Activated CD4-positive, alpha-beta T cell treated with anti-CD3 and anti-CD28 coated beads for 48 hours (primary cell): ENCODE measurements around the gene TRAFD1.
"Not testable (repeated sequence)": the region's sequence is repeated elsewhere in the genome, so short reads cannot be mapped to it uniquely, and the experiment has no call there.

ENCODE experiments used
- DNase-seq: peaks from one replicate; pipeline ENCODE4 v3.0.0-alpha.2; 2020

Gene TRAFD1

DNA sequence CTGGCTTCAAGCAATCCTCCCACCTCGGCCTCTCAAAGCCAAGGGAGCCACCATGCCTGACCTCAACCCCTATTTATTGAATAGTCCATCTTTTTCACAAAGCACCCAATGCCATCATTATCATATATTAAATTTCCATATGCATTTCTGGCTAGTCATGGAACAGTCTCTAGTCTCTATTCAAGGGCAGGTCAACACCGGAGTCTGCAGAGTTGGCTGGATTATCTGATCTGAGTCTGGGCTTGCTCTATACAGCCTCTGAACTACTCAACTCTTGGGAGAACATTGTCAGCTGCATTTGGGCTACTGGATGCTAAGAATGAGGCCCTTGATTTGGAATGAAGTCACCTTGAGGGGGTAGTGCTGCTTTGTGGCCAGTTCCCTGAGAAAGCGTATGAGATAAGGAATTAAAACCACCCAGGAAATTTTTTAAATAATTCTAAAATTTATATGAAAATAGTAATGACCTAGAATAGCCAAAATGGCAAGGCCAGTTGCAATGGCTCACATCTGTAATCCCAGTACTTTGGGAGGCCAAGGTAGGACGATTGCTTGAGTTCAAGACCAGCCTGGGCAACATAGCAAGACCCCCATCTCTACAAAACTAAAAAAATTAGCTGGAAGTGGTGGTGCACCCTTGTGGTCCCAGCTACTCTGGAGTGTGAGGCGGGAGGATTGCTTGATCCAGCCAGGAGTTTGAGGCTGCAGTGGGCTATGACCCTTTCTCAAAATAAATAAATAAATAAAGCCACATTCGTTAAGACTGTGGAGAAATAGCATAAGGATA, 9.9 kb upstream of the TRAFD1 start:
- no peak for DNase-seq

DNA sequence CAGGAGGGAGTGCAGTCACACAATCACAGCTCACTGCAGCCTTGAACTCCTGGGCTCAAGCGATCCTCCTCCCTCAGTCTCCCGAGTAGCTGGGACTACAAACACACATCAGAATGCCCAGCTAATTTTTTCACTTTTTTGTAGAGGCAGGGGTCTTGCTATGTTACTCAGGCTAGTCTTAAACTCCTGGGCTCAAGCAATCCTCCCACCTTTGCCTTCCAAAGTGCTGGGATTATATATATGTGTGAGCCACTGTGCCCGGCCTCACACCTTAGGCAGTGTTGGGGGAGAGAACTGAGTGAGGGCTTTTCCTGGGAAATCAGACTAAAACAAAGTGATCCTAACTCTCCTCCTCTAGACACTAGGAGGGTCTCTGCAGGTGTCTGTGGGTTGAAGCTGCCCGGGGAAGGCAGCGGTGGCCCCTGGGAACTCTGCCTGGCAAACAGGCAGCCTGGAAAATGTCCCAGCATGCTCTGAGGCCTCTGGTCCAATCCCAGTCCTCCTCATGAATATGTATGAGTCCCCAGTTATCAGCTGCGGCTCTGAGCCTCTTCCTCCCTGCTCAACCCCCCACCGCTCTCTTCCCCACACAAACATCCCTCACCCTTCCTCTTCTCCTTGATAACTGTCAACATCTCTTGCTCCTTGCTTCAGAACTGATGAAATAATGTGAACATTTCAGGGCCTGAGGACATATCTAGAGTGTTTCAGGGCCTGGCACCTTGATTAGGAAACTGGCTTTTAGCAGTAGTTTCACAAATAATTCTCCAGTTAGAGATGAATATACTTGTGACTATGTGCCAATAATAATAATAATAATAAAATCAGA, 8.9 kb upstream of the TRAFD1 start:
- DNase-seq, result no peak

DNA sequence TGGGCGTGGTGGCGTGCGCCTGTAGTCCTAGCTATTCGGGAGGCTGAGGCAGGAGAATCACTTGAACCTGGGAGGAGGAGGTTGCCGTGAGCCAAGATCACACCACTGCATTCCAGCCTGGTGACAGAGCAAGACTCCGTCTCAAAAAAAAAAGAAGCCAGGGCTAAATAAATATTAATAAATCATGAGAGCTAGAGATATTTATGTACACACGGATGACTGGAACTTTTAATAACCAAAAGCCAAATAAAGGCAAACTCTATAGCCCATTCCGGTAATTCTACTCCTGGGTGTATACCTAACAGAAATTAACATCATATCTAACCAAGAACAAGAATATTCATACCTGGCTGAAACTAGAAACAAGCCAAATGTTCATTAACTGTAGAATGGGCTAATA, 7.7 kb upstream of the TRAFD1 start:
- no peak for DNase-seq

DNA sequence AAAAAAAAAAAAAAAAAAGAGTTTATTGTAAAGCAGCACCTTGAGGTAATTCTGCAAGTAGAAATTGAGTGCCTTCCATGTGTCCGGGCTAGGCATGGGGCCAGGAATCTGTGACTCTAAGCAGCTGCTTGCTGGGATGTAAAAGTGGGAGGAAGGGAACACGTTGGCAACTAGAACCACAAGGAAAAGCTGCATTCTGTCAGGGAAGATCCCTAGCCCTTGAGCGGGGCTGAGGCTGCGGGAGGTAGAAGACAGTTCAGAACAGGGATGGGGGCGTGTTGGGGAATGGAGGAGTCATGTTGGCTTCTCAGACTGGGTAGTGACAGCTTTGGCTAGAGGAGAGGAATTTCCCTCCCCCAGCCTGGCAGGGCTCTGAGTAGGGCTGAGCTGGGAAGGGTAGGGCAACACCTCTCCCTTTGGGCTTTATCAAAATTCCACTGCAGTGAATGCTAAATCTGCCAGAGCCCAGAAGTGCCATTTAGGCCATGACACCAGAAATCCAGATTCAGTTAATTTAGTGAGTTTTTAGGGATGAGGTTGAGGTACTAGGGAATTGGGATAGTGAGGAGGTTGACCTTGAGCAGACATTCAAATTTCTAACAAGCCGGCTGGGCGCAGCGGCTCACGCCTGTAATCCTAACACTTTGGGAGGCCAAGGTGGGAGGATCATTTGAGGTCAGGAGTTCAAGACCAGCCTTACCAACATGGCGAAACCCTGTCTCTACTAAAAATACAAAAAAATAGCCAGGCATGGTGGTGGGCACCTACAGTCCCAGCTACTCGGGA, 3.4 kb upstream of the TRAFD1 start:
- DNase-seq, result no peak

DNA sequence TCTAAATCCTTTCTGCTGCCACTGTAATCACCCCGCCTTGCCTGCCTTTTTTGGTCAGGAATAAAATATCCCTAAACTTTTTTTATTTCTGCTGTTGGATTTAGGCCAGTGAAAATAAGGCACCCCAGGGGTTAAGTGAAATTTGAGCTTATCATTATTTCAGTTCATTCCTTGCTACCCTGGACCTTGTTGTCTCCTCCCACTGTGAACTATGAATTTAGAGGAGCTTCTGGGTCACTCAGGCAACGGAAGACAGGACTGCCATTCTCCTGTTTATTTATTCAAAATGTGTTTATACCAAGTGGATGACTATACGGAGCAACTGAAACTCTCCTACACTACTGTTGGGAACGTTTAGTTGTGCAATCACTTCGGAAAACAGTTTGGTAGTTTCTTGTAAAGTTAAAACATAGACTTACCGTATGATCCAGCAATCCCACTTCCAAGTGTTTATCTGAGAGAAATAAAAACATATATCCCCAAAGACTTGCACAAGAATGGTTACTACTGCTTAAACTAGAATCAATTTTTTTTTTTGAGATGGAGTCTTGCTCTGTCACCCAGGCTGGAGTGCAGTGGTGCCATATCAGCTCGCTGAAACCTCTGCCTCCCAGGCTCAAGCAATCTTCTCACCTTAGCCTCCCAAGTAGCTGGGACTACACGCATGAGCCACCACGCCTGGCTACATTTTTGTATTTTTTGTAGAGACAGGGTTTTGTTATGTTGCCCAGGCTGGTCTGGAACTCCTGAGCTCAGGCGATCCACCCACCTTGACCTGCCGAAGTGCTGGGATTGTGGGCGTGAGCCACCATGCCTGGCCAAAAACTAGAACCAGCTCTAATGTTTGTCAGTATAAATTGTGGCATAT, 2.3 kb upstream of the TRAFD1 start:
- DNase-seq, result no peak

DNA sequence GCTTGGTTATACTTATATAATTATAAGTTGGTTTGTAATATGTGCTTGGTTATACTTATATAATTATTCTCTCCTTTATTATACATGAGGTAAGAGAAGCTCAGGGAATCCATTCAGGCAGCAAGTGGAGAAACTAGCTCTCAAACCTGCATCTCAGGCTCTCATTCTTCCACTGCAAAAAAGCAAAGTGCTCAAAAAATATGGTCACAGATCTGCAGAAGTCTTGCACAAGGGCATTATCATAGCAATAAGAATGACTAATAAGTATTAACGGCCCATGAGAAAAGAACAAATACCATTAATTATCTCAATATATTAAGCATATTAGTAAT, 476 bp upstream of the TRAFD1 start:
- DNase-seq, result no peak

DNA sequence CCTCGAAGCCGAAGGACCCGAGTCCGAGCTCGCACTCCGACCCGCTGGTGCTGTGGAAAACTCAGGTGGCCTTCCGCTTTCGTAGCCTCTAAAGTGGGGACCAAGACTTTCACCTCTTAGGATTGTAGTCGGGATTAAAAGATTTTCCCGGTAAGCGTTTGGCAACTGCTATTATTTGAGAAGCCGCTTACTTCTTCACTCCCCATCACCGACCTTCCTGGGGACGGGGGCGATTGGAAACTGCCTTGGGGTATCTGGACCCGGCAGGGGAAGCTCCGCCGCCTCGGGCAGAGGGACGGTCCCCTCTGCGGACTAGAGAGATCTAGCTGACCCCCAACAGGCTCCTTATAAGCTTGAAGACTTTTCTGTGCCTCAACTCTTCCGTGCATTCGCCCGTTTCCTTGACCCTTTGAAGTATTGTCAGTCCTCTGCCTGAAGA, 659 bp downstream of the TRAFD1 start:
- no peak for DNase-seq

DNA sequence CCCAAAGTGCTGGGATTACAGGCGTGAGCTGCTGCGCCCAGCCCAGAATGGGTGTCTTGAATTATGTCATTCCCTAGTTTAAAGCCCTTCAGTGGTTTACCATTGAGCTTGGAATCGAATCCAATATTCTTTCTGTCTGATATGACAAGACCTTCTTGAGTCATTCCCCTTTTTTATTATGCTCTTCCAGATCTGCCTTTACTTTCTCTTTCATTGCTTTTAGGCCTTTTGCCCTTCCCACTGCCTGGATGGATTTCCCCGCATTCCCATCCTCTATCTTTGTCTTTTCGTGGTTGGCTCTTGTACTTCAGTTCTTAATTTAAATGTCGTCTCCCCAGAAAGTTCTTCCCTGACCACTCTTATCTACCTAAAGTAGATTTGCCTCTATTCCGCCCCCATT, 1.6 kb downstream of the TRAFD1 start:
- no peak for DNase-seq

DNA sequence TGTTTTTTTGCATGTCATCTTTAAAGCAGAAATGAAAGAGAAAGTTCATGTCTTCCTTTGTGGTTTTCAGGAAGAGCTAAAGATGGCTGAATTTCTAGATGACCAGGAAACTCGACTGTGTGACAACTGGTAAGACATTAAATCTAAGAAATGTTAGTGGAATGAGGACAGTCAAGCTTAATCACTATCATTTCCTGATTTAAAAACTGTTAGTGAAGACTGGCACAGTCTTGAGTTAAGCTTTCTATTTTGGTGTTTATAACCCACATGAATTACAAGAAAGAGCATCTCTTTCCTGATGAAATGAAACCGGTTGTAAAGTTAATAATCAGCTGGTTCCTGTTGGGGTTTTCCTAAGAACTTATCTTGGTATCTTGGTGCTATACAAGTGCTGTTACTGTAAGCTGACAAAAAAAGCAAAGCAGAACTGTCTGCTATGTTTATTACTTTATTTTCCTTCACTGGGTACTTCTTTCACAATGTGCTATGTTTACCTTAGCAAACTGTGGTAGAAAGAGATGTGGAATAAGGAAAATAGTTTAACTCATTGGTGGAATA, 5.2 kb downstream of the TRAFD1 start:
- no peak for DNase-seq

DNA sequence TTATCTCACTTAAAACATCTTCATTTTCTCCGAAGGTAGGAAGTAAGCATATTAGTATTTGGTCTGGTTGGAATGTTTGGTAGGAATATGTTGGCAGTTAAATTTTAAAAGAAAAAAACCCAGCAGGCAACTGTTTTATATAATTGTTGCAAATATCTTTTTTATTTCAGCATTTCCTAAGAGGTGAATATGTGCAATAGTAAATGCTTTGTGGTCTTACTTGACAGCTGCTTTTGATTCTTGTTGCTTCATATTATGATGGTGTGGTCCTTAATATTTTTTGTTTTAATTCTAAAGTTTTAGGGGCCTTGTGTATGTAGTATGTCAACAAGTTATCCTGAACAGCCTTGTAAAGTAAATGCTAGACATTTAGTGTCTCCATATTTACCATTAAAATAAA, 6.3 kb downstream of the TRAFD1 start:
- no peak for DNase-seq

DNA sequence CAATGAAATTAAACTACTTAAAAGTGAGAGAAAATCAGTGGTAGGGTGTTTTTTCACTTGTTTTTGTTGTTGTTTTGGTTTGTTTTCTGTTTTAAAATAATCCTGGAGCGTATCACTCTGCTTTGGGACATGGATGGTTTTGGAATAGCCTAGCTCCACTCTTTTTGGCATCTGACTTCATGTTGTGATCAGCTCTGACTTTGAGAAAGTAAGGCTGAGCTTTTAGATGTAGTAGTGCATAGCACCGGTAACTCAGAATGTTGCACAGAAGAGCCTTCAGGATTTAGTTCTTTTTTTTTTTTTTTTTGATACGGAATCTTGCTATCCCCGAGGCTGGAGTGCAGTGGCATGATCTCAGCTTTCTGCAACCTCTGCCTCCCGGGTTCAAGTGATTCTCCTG, 8.1 kb downstream of the TRAFD1 start:
- DNase-seq, result no peak

DNA sequence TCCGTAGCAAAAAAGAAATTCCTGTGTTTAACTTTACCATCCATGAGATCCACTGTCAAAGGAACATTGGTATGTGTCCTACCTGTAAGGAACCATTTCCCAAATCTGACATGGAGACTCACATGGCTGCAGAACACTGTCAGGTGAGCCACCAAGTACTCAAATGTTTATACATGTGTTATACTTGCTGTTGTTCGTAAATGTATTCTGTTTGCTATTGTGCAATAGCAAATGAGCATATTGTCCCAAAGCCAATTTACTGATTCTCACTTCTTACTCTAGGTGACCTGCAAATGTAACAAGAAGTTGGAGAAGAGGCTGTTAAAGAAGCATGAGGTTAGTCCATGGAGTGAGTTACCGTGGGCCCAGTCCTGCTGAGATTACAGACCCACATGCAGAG, 9.4 kb downstream of the TRAFD1 start:
- DNase-seq, result no peak

DNA sequence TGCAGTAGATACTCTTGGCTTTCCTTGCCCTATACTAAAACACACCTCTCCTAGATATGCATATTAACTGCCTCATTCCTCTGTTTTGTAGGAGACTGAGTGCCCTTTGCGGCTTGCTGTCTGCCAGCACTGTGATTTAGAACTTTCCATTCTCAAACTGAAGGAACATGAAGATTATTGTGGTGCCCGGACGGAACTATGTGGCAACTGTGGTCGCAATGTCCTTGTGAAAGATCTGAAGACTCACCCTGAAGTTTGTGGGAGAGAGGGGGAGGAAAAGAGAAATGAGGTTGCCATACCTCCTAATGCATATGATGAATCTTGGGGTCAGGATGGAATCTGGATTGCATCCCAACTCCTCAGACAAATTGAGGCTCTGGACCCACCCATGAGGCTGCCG, 15.4 kb downstream of the TRAFD1 start:
- no peak for DNase-seq

DNA sequence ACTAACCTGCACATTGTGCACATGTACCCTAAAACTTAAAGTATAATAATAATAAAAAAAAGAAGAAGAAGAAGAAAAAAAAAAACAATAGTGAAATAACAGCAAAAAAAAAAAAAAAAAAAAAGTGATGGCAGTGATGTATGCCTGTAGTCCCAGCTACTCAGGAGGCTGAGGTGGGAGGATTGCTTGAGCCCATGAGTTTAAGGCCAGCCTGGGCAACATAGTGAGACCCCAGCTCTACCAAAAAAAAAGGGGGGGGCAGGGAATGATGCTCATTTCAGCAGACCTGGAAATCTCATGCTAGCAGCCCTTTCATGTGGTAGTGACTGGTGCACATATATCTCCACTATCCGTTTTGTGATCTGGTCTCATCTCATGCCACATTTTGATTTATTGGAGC, 20.8 kb downstream of the TRAFD1 start:
- DNase-seq, result no peak

DNA sequence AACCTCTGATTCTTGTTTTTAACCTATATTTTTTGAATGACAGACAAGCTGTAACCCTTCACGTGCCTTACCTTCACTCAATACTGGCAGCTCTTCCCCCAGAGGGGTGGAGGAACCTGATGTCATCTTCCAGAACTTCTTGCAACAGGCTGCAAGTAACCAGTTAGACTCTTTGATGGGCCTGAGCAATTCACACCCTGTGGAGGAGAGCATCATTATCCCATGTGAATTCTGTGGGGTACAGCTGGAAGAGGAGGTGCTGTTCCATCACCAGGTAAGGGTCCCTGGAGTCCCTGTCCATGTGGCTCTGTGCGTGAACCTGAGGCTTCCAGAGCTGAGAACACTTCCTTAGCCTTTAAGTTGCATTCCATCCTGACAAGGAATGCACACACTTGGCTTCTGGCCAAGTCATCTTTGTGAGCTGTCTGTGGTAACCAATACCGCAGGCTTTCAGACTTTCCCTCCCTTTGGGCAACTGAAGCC, 22.7 kb downstream of the TRAFD1 start:
- no peak for DNase-seq

DNA sequence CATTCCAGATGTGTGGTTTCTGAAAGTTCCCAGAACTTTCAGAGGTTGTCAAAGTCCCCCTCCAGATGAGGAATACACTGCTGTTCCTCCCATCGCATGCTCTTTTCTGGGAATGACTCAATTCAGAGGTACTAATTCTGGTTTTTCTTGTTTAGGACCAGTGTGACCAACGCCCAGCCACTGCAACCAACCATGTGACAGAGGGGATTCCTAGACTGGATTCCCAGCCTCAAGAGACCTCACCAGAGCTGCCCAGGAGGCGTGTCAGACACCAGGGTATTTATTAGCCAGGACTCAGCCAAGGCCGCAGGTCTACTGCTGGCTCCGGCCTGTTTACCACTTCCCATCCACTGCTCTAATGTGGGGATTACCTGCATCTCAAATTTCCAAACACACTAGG, 24.2 kb downstream of the TRAFD1 start:
- DNase-seq, result no peak

DNA sequence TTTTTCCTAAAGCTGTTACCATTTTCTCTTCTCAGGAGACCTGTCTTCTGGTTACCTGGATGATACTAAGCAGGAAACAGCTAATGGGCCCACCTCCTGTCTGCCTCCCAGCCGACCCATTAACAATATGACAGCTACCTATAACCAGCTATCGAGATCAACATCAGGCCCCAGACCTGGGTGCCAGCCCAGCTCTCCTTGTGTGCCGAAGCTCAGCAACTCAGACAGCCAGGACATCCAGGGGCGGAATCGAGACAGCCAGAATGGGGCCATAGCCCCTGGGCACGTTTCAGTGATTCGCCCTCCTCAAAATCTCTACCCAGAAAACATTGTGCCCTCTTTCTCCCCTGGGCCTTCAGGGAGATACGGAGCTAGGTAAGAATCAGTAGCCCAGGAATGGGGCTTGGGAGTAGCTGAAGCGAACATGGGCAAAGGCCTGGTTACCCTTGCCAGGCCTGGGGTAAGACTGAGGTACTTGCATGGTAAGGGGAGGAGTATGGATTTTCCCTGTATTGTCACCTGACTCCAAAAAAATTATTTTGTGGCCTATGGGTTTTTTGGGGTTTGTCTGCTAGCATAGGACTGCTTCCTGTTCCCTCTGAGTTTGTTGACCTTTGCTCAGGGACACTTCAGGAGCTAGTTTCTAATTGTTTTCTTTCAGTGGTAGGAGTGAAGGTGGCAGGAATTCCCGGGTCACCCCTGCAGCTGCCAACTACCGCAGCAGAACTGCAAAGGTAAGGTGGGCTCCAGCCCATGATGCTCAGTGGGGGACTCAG, 26.6 kb downstream of the TRAFD1 start:
- DNase-seq, result no peak

DNA sequence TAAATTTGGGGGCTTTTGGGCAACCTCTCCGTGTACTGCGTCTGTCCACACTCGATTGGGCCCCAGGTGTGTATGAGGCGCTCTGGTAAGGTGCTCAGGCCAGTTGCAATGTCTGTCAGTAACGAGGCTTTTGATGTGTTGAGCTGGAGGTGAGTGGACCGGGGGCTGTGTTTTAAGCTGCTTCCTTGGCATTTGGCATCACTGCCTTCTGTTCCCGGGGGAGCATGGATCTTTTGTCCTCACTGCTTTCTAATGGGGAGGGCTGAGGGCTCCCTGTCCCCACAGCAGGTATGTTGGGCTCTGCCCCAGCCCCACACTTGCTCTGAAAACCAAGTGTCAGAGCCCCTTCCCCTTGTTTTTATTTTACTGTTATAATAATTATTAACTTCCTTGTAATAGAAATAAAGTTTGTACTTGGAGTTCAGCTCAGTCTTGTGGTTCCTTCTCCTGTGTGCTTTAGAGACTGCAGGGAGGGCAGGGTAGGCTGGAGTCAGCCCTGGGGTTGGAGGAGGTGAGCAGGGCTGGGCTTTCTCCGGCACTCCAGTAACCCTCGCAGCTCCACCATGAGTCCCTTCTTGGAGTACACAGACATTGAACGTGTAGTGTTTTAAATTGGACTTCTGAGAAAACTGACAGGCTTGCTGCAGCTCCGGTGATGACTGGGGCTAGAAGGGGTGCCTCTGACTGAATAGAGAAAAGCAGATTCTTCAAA, 28.0 kb downstream of the TRAFD1 start:
- DNase-seq, result no peak

DNA sequence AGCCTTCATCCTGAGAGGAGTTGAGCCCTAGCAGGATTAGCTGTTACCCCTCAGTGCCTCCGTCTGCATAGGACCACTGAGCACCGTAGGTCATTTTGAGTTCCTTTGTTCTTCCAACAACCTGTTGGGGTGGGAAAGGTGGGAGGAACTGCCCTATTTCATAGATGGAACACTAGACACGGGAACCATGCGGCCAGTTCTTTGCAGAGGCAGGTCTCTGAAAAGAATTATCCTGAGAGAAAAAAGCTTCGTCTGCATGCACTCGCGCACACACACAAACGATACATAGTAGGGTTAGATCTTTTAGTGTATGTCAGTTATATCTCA, 28.5 kb downstream of the TRAFD1 start:
- no peak for DNase-seq

DNA sequence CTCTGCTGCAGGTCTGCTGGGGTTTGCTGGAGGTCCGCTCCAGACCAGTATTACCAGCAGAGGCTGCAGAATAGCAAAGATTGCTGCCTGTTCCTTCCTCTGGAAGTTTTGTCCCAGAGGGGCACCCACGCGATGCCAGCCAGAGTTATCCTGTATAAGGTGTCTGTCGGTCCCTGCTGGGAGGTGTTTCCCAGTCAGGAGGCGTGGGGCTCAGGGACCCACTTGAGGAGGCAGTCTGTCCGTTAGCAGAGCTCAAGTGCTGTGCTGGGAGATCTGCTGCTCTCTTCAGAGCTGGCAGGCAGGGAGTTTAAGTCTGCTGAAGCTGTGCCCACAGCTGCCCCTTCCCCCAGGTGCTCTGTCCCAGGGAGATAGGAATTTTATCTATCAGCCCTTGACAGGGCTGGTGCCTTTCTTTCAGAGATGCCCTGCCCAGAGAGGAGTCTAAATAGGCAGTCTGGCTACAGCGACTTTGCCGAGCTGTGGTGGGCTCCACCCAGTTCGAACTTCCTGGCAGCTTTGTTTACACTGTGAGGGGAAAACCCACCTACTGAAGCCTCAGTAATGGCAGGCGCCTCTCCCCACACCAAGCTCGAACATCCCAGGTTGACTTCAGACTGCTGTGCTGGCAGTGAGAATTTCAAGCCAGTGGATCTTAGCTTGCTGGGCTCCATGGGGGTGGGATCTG, 33.2 kb downstream of the TRAFD1 start:
- DNase-seq, result not testable (repeated sequence)
